Neural progenitor cell (in vitro differentiated cells): ENCODE data around the gene NSUN2.

Source experiments
- CTCF ChIP-seq: fragments of 200-600 bp; sonication (generic); IDR thresholded peaks from 2 replicates; pipeline ENCODE4 v1.5.1; 2017; ENCODE audit warnings: antibody characterized with exemption, mild to moderate bottlenecking
- EZH2 ChIP-seq: fragments of 200-600 bp; sonication (generic); IDR thresholded peaks from 2 replicates; pipeline ENCODE4 v1.6.1; 2017; ENCODE audit warnings: antibody characterized with exemption, mild to moderate bottlenecking, moderate library complexity
- EZH2phosphoT487 ChIP-seq: fragments of 200-600 bp; sonication (generic); IDR thresholded peaks from 2 replicates; pipeline ENCODE4 v1.6.1; 2017; ENCODE audit warnings: antibody characterized with exemption

- TF ChIP-seq CTCF = no peak
- no peak for TF ChIP-seq EZH2
- no peak for TF ChIP-seq EZH2phosphoT487
Measured at GRCh38 chr5:6553972-6554371, 78.9 kb downstream of the NSUN2 start.
